Activated T-cell treated with anti-CD3 and anti-CD28 coated beads, Interleukin-2, amount 50 U/mL, for 48 hours (primary cell): ENCODE data around the gene ITPRIP.

Experiments used
- DNase-seq, 2 experiments: peaks; one replicate each; pipeline ENCODE4 v3.0.0-alpha.2; 2020

The ITPRIP gene, protein sequence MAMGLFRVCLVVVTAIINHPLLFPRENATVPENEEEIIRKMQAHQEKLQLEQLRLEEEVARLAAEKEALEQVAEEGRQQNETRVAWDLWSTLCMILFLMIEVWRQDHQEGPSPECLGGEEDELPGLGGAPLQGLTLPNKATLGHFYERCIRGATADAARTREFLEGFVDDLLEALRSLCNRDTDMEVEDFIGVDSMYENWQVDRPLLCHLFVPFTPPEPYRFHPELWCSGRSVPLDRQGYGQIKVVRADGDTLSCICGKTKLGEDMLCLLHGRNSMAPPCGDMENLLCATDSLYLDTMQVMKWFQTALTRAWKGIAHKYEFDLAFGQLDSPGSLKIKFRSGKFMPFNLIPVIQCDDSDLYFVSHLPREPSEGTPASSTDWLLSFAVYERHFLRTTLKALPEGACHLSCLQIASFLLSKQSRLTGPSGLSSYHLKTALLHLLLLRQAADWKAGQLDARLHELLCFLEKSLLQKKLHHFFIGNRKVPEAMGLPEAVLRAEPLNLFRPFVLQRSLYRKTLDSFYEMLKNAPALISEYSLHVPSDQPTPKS

GRCh38 chr10:104337985-104338735, at the start of gene ITPRIP:
TSS of gene ITPRIP (minus strand) at chr10:104338465. CDS start at chr10:104316051, 22,414 bp downstream.
- DNase-seq, result peak; percentile 86

DNA sequence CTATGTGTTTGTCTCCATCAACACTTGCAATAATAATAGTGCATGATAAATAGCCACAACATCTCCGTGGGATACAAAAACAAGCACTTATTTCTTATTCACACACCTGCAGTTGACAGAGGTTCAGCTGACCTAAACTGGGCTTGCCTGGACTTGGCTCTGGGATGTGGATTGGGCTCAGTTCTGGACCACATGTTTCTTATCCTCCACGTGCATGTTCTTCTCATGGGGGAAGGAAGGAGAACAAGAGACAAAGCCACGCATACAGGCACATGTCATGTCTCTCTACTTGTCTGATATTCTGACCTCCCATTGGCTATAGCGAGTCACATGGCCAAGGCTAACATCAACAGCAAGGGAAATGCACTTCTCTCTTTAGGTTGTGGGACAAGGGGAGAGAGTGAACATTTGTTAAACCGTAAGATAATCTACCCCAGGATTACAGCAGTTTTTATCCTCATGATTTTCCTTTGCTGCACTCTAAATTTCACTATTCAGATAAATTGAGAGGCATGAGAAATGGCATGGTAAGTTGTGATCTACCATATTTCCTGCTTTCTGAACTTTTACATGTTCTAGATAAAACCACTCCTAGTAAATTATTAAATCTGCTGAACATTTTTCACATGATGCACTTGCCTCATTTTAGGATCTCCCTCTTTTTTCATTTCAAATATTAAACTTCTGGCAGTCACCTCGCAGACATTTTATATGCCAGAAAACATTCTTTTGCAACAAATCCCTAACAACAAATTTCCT, 49.0 kb upstream of the ITPRIP start:
- no peak for DNase-seq

GRCh38 chr10:104380336-104380735, 42.1 kb upstream of the ITPRIP start:
- no peak for DNase-seq

GRCh38 chr10:104376784-104377300, 38.6 kb upstream of the ITPRIP start:
- DNase-seq, result no peak

DNA sequence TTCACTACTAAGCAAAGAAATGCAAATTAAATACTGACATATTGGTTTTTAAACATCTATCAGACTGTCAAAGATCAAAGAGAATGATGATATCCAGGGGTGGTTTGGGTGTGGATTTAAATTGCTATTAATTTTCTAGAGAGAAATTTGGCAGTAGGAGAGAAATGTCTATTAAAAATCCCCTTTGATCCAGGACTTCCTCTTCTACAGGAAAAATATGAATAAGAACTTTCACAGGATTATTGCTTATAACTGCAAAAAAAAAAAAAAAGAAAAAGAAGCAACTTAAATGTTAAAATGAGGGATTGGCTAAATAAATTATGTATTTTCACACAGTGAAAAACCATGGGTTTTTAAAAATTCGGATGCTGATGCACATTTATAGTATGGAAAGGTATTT, 36.3 kb upstream of the ITPRIP start:
- no peak for DNase-seq

GRCh38 chr10:104371753-104372152, 33.5 kb upstream of the ITPRIP start:
- no peak for DNase-seq

- DNase-seq, result no peak
Measured at GRCh38 chr10:104368381-104368780, 30.1 kb upstream of the ITPRIP start.

DNA sequence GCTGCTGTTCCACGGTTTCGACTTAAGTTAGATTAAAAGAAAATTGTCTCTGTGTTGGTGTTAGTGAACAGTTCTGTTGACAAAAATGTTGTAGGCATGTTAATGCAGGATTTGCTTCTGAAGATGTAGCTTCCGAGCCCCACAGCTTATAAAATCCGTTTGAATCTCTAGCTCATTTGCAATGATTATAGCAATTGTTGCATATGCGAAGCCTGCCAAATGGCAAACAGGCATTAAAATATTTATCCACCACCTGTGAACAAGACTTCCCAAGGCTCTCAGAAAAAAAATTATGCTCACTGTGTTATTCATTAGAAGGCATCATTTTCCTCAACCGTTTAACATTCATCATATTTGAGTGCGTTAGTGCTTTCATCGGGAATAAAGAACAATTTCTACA, 29.6 kb upstream of the ITPRIP start:
- DNase-seq, result no peak

GRCh38 chr10:104359811-104360210, 21.5 kb upstream of the ITPRIP start:
- no peak for DNase-seq

DNA sequence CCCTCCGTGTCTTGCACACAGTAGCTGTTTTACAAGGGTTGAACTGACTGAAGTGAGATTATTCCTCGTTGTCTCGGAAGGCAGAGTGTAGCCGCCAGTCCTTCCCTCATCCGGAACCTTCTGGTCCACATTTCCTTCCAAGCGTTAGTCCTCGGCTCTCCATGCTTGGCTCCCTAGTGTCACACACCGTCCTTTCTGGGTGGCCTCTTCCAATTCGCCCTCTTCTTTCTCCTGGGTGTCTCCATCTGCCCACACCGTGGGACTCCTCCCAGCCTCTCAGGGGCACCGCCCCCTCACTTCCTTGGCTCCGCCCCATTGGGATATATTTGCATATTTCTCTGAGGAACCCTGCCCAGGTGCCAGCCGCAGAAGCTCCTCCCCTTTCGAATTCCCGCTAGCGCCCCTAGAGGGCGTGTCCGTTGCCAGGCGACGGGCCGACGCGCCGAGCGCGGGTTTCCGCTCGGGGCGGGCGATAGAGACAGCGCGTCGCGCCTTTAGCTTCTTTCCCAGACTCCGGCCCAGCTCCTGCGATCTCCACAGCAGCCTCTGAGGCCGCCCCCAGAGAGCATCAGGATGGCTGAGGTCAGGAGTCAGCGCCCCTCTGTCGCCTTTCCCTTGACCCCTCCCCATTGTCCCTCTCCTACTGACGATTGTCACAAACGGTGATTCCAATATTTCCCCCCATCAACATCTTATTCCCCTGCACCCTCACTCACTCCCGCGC, 15.2 kb upstream of the ITPRIP start, which contains the start of gene CFAP58:
CFAP58 (plus strand) TSS at position 509 of the 724 bp plus-strand sequence; CDS start at position 574, 65 bp downstream.
- DNase-seq, result peak; percentile 92 to 93

DNA sequence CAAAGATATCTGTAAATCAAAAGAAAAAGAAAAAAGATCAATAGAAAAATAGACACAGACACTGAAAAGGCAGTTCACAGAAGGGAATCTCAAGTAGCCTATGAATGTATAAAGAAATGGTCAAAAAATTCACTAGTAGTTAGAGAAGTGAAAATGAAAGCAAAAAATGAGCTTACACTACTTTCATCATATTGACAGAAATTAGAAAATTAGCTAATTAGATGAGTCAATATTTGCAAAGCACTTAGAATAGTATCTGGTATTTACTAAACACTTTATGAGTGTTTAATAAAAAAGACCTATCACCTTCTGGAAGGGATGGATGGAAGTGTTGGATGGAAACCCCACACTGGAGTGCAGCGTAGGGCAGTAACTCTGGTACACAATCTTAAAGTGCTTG, 13.7 kb upstream of the ITPRIP start:
- no peak for DNase-seq

DNA sequence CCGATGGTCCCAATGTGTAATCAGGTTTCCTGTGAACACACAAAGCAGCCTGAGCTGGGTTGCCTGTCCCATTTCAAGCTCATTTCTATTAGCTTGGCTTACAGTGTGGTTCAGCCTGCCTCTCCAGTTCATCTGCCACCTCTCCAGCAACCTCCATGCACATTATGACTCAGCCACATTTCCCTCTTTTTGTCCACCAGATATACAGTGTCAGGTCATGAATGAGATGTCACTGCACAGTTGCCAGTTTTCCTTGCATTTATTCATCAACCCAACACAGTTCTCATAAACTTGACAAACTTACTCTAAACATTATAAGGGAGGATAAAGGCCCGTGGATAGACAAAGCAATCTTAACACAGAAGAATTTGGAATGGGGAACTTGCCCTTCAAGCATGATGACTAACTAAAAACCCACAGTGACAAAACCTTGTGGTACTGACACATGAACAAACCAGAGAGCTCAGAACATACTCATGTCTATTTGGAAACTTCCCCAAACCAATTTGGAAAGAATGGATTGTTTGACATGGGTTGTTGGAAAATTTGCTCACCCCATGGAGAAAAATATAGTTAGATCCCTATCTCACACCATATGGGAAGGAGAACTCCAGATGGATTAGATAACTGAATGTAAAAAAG, 12.9 kb upstream of the ITPRIP start:
- no peak for DNase-seq

- no peak for DNase-seq
Measured at GRCh38 chr10:104350127-104350635, 11.9 kb upstream of the ITPRIP start.

DNA sequence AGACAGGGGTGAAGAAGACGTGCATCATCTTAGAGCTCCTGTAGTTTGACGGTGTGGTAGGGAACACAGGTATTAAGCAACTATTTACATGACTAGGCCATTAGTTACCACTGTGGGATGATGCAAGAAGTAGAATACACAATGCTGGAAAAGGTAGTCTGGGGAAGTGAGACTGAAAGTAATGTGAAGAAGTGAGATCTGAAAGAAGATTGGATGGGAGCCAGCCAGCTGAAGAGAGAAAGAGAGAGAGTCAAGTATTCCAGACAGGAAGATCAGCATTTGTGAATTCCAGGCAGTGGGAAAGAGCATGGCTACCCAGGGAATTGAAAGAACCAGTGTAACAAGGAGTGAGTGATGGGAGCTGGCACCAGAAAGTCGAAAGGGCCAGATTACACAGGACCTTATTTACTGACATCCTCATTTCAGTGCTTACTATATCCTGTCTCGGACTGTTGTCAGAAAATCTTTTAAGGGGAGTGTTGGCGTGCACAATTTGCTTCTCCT, 11.4 kb upstream of the ITPRIP start:
- DNase-seq, result no peak

- DNase-seq, result no peak
Measured at GRCh38 chr10:104348601-104349000, 10.3 kb upstream of the ITPRIP start.

DNA sequence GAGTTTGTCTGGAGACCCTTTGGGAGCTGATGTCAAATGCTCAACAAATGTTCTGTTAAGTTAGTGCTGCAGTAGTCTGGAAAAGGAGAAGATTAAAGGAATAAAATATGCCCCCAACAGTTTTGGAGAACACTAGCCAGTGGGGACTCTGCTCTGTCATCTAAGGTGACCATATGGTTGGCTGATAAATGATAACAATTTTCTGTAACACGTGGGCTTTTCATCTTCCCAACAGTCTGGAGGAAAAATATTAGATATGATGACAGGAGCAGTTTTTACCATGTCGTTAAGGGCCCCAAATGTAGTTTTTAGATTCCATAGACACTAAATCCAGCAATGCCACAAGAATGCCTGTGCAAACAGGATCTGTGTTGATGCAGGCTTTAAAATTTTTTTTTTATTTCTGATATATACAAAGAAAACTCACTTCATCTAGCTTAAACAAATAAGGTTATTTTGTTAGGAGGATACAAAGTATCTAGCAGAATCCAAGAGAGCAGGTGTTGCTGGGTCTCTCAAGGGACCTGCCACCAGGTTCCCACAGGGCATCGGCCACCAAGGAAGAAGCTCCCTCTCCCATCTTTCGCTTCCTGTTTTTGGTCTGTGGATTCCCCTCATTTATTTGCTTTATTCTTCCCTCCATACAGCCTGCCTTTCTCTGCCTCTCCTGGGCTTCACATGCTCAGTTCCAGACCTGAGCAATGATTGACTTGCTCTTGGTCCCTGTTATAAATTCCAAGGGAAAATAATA, 9.2 kb upstream of the ITPRIP start:
- DNase-seq, result no peak

GRCh38 chr10:104345941-104346340, 7.7 kb upstream of the ITPRIP start:
- DNase-seq, result peak in 1 of 2 experiments; percentile 19

DNA sequence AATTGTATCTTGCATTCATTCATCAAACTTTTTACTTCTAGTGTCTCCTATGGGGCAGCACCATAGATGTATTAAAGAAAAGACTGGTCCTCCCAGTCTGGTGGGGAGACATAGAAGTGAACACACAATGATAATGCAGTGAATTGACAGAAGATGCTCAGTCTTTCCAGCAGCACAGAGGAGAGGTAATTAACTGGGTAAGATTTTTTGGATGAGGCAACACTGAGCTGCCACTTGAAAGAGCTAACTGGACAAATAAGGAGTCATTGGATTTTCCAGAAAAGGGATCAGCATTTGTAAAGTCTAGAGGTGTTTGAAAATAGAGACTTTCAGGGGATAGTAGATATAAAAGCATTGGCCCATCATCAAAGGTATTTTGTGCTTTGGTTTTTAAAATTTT, 7.2 kb upstream of the ITPRIP start:
- DNase-seq, result no peak

DNA sequence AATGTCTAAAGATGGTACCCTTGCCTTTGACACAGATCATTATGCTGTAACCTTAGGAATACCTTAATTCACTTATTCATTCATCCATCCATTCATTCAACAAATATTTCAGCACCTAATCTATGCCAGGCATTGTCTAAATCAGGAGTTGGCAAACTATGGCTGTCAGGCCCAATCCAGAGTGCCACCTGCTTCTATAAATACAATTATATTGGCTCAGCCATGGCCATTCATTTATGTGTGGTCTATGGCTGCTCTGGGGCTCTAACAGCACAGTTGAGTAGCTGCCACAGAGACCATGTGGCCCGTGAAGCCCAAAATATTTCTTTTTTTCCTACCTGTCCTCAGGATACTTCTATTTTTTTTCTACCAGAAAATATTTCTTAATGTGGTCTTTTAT, 6.0 kb upstream of the ITPRIP start:
- no peak for DNase-seq

DNA sequence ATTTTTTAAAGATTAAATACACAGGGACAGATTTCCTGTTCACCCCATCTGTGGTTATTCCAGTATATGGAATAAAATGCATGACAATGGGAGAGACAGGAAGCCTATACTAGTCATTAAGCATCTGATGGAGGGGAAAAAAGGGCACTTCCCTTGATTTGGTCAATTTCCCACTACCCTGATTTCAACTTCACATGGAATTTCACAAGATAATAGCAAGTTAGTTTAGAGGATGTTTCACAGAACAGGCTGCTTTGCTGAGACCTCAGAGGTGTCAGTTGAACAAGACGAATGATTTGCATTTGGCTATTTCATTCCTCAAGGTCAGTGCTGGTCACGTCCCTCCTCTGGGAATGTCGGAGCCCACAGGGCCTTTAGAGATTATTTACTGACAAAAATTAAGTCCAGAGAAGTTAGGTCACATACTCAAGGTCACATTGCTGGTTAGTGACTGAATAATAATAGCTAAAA, 4.7 kb upstream of the ITPRIP start:
- no peak for DNase-seq
